Heart left ventricle (tissue), 16 donors: ENCODE measurements around the gene BRSK2. TPM values are rescaled to one million over a fixed set of nuclear protein-coding genes. Genes with fewer than 3 reads are reported as not detected.

Experiments used
- ATAC-seq, 4 donors: fragments of 200-7000 bp; cut with Tn5 transposase; one replicate each; pipeline ENCODE4 v1.9.1; 2020 to 2022; ENCODE audit warnings: moderate library complexity in 4 of 4, mild to moderate bottlenecking in 3 of 4, moderate number of reproducible peaks in 1 of 4
- DNase-seq, 5 donors: peaks; one replicate each; pipeline ENCODE4 v3.0.0-alpha.2; 2020
- H3K27ac ChIP-seq, 12 donors: fragments of 200-600 bp; sonication (generic) in 4 of 12; one replicate each; pipeline versions ENCODE4 v1.5.0 to v1.8.0; 2016 to 2022; ENCODE audit warnings: mild to moderate bottlenecking in 2 of 12
- H3K27me3 ChIP-seq, 9 donors: fragments of 200-600 bp; sonication (generic) in 2 of 9; one replicate each; pipeline versions ENCODE4 v1.5.1 to v1.8.0; 2016 to 2022; ENCODE audit warnings: mild to moderate bottlenecking in 3 of 9
- H3K36me3 ChIP-seq, 9 donors: fragments of 200-600 bp; sonication (generic) in 2 of 9; one replicate each; pipeline versions ENCODE4 v1.5.0 to v1.8.0; 2018 to 2022; ENCODE audit warnings: mild to moderate bottlenecking in 2 of 9
- H3K4me1 ChIP-seq, 12 donors: fragments of 200-600 bp; sonication (generic) in 4 of 12; one replicate each; pipeline versions ENCODE4 v1.5.0 to v1.8.0; 2016 to 2022; ENCODE audit warnings: mild to moderate bottlenecking in 3 of 12
- H3K4me3 ChIP-seq, 12 donors: fragments of 200-600 bp; sonication (generic) in 4 of 12; one replicate each; pipeline versions ENCODE4 v1.5.0 to v1.8.0; 2017 to 2022; ENCODE audit warnings: mild to moderate bottlenecking in 9 of 12, moderate library complexity in 4 of 12
- H3K9me3 ChIP-seq, 12 donors: fragments of 200-600 bp; sonication (generic) in 4 of 12; one replicate each; pipeline versions ENCODE4 v1.5.0 to v1.8.0; 2016 to 2022; ENCODE audit warnings: mild to moderate bottlenecking in 1 of 12
- POLR2A ChIP-seq, 2 donors: fragments of 450-650 bp; IDR thresholded peaks; one replicate each; pipeline ENCODE4 v1.6.1; 2017; ENCODE audit warnings: antibody characterized with exemption in 2 of 2, mild to moderate bottlenecking in 2 of 2, moderate library complexity in 2 of 2
- WGBS, 4 donors: extraction: QIAGEN DNeasy Blood & Tissue Kit in 2 of 4; methylation state at CpG; one replicate each; pipeline versions ENCODE4 v1.1.5 to v1.1.7; 2013 to 2018; 5-methylcytosine and 5-hydroxymethylcytosine counted together
- intact Hi-C, 10 donors: fragments of 100-400 bp; cut with DNase I; formaldehyde crosslinking; loops; one replicate each; pipeline versions ENCODE4 v1.11.1 to v1.14.2; 2022
- polyA plus RNA-seq, 2 donors: library from polyadenylated mRNA; stranded (reverse); fragments of 200-250 nt; gene quantifications; one replicate each; pipeline ENCODE4 v1.2.3, GENCODE V29; 2013
- total RNA-seq, 9 donors: library from RNA; depleted of rRNA in 2 of 9; stranded (reverse); fragments of >200 nt in 2 of 9; fragmentation: NEBNext Ultra II Directional in 3 of 9; extraction: Animal tissue kit (Norgen Biotek cat#: 25700) in 3 of 9; gene quantifications; one replicate each; pipeline versions ENCODE4 v1.1.0 to v1.2.4, GENCODE V29; 2016 to 2023
- TF ChIP-seq, protein P1 (sequence below), 12 donors: fragments of 200-600 bp; sonication (generic) in 4 of 12; IDR thresholded peaks; one replicate each; pipeline versions ENCODE4 v1.5.0 to v1.8.0; 2018 to 2022; ENCODE audit warnings: antibody characterized with exemption in 12 of 12, mild to moderate bottlenecking in 5 of 12
- donor health status: ischemic (EF 13 %, LVEDD 7.1; RV severe dilation, severe dysfunction).
- donor health status: healthy with polysubstance abuse.
- donor health status: DM: no; HTN: yes; CAD: no.
- donor health status: DM: no; HTN: no; CAD: no.
- donor health status: ischemic (EF 25% LVEDD 6.9; RV normal size, moderate dysfunction).
- donor health status: ischemic (EF 25% LVEDD 5.7; RV mildly dilated, moderate dysfunction).
- donor health status: healthy.
- donor health status: DM: yes; HTN: yes; CAD: no.
- donor health status: ischemic (EF 35%, LVEDD 5.7; RV mildly dilated, moderate dysfunction).
- donor health status: nonischemic (EF 11% LVEDD 7.7; RV severe dilation, severe dysfunction).
- donor health status: DM: yes; HTN: yes; CAD: no.
- donor health status: PGD.
- donor health status: ischemic (EF 29% LVEDD 5.4; RV normal size, mild dysfunction).
- donor health status: nonischemic (EF 23%, LVEDD 6.1; RV moderate dilation, normal function).

The BRSK2 gene
- total and polyA plus RNA-seq, 11 donors, result 0.16 to 1.3 (median 0.61) TPM; not detected in 1

- WGBS, 4 donors, result 76 to 85% (median 83%) methylated on average over 29 to 31 of the region's 31 CpGs
- H3K27me3 ChIP-seq, result peaks cover 0 to 9% (median 0%) of the 10 kb centered on the region in 9 donors
- ATAC-seq (no peak), DNase-seq (no peak)
- H3K9me3 ChIP-seq, result no peaks in the 10 kb centered on the region
- H3K27ac ChIP-seq, result no peak overlapping the region
- H3K4me3 ChIP-seq, result no peak overlapping the region
- no peaks in the 10 kb centered on the region for H3K36me3 ChIP-seq
- H3K4me1 ChIP-seq, result peaks cover 0 to 13% (median 6%) of the 10 kb centered on the region in 12 donors
- intact Hi-C loops, result loop anchor here in 5 of 10 donors (5.0 to 10.0 kb wide), 5 partner anchors 52 to 245 kb away; partner anchors contain the start of gene DUSP8 (in 2 of the 5)
- TF ChIP-seq, protein P1, sequence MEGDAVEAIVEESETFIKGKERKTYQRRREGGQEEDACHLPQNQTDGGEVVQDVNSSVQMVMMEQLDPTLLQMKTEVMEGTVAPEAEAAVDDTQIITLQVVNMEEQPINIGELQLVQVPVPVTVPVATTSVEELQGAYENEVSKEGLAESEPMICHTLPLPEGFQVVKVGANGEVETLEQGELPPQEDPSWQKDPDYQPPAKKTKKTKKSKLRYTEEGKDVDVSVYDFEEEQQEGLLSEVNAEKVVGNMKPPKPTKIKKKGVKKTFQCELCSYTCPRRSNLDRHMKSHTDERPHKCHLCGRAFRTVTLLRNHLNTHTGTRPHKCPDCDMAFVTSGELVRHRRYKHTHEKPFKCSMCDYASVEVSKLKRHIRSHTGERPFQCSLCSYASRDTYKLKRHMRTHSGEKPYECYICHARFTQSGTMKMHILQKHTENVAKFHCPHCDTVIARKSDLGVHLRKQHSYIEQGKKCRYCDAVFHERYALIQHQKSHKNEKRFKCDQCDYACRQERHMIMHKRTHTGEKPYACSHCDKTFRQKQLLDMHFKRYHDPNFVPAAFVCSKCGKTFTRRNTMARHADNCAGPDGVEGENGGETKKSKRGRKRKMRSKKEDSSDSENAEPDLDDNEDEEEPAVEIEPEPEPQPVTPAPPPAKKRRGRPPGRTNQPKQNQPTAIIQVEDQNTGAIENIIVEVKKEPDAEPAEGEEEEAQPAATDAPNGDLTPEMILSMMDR (IDR thresholded peaks at IDR 0.05), result no peak
- no peak for TF ChIP-seq POLR2A (IDR thresholded peaks at IDR 0.05)
Observed at GRCh38 chr11:1449490-1450243, 59.9 kb downstream of the BRSK2 start.

DNA sequence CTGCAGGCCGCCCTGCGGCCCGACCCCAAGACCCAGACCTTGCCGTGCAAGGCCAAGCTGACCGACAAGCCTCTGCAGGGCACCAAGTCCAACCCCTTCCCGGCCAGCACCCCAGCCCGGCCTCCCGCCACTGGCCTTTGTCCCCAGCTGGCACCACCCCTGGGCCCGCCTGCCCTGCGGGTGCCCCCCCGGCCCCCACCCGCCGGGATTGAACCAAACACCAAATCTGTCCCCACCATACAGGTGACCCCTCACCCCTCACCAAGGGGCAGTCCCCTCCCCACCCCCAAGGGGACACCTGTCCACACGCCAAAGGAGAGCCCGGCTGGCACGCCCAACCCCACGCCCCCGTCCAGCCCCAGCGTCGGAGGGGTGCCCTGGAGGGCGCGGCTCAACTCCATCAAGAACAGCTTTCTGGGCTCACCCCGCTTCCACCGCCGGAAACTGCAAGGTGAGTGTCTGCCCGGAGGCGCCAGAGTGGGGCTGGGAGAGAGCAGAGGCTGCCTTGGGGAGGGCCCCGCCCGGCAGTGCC is 60.7 kb downstream of the BRSK2 start:
- no peak for TF ChIP-seq POLR2A (IDR thresholded peaks at IDR 0.05)
- TF ChIP-seq, protein P1 (IDR thresholded peaks at IDR 0.05), result no peak
- intact Hi-C loops, result loop anchor here in 5 of 10 donors (5.0 to 10.0 kb wide), 4 partner anchors 64 to 246 kb away; partner anchors contain the start of gene DUSP8 (in 2 of the 5)
- H3K4me1 ChIP-seq, result peaks cover 0 to 13% (median 6%) of the 10 kb centered on the region in 12 donors
- DNase-seq (no peak), ATAC-seq (no peak)
- no peak overlapping the region for H3K4me3 ChIP-seq
- WGBS, 4 donors, result 87 to 91% (median 90%) methylated on average over 10 to 29 of the region's 29 CpGs
- peaks cover 0 to 9% (median 0%) of the 10 kb centered on the region in 9 donors for H3K27me3 ChIP-seq
- no peak overlapping the region for H3K27ac ChIP-seq
- no peaks in the 10 kb centered on the region for H3K36me3 ChIP-seq
- H3K9me3 ChIP-seq, result no peaks in the 10 kb centered on the region

DNA sequence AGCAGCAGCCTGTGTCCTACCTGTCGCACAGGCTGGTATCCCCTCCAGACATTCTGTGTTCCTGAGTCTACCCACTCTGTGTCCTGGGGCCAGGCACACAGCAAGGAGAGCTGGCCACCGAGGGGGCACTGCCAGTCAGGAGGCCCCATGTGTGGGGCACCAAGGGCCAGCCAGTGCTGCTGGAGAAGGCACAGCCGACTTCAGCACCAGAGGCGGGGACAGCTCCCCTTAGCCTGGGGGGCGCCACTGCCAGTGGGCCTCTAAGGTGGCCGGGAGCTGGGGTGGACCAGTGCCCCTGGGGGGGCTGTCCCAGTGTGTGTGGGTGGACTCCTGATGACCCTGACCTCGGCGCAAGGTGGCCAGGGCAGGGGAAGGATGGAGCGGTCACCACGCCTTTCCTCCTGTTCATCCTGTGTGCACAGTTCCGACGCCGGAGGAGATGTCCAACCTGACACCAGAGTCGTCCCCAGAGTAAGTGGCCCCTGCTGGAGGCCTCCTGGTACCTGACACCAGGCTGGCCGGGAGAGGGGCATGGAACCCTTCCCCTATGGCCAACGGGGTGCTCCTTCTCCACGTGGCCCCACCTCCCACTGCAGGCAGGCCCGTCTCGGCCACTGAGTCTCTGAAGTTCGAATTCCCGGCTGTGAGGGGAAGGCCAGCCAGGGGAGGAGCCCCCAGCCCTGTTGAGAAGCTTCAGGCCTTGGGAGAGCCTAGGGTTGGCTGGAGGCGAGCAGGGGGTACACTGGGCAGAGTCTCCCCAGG is 61.4 kb downstream of the BRSK2 start:
- ATAC-seq, result no peak
- peaks cover 0 to 13% (median 6%) of the 10 kb centered on the region in 12 donors for H3K4me1 ChIP-seq
- 68 to 77% (median 70%) methylated on average over 10 to 22 of the region's 22 CpGs for WGBS, 4 donors
- no peak for DNase-seq
- H3K27ac ChIP-seq, result no peak overlapping the region
- no peaks in the 10 kb centered on the region for H3K9me3 ChIP-seq
- intact Hi-C loops, result loop anchor here in 5 of 10 donors (5.0 to 10.0 kb wide), 4 partner anchors 64 to 246 kb away; partner anchors contain the start of gene DUSP8 (in 2 of the 5)
- H3K36me3 ChIP-seq, result no peaks in the 10 kb centered on the region
- H3K4me3 ChIP-seq, result no peak overlapping the region
- TF ChIP-seq, protein P1 (IDR thresholded peaks at IDR 0.05), result no peak
- TF ChIP-seq POLR2A (IDR thresholded peaks at IDR 0.05), result no peak
- H3K27me3 ChIP-seq, result peaks cover 0 to 9% (median 0%) of the 10 kb centered on the region in 9 donors
